ENCODE data around the gene HS3ST6. TPM values are rescaled to one million over a fixed set of nuclear protein-coding genes. Genes with fewer than 3 reads are reported as not detected.

Gene HS3ST6
- total and polyA plus RNA-seq, 2 of the 13 experiments (the other 11 are each of a cell fraction or from before 2014, with no cell fraction given), result not detected

- TF ChIP-seq, protein P1, sequence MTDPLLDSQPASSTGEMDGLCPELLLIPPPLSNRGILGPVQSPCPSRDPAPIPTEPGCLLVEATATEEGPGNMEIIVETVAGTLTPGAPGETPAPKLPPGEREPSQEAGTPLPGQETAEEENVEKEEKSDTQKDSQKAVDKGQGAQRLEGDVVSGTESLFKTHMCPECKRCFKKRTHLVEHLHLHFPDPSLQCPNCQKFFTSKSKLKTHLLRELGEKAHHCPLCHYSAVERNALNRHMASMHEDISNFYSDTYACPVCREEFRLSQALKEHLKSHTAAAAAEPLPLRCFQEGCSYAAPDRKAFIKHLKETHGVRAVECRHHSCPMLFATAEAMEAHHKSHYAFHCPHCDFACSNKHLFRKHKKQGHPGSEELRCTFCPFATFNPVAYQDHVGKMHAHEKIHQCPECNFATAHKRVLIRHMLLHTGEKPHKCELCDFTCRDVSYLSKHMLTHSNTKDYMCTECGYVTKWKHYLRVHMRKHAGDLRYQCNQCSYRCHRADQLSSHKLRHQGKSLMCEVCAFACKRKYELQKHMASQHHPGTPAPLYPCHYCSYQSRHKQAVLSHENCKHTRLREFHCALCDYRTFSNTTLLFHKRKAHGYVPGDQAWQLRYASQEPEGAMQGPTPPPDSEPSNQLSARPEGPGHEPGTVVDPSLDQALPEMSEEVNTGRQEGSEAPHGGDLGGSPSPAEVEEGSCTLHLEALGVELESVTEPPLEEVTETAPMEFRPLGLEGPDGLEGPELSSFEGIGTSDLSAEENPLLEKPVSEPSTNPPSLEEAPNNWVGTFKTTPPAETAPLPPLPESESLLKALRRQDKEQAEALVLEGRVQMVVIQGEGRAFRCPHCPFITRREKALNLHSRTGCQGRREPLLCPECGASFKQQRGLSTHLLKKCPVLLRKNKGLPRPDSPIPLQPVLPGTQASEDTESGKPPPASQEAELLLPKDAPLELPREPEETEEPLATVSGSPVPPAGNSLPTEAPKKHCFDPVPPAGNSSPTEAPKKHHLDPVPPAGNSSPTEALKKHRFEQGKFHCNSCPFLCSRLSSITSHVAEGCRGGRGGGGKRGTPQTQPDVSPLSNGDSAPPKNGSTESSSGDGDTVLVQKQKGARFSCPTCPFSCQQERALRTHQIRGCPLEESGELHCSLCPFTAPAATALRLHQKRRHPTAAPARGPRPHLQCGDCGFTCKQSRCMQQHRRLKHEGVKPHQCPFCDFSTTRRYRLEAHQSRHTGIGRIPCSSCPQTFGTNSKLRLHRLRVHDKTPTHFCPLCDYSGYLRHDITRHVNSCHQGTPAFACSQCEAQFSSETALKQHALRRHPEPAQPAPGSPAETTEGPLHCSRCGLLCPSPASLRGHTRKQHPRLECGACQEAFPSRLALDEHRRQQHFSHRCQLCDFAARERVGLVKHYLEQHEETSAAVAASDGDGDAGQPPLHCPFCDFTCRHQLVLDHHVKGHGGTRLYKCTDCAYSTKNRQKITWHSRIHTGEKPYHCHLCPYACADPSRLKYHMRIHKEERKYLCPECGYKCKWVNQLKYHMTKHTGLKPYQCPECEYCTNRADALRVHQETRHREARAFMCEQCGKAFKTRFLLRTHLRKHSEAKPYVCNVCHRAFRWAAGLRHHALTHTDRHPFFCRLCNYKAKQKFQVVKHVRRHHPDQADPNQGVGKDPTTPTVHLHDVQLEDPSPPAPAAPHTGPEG (CRISPR knock-in tag; IDR thresholded peaks at IDR 0.05), result no peak
- no peak for TF ChIP-seq RARG (CRISPR knock-in tag; IDR thresholded peaks at IDR 0.05; ENCODE audit: low read depth)
- TF ChIP-seq IKZF1 (IDR thresholded peaks at IDR 0.05), result no peak
- TF ChIP-seq CTCF (CRISPR knock-in tag; IDR thresholded peaks at IDR 0.05), result 0 out of 2 replicates have a peak, but pooled peaks have one; percentile 32
- TF ChIP-seq PAWR (CRISPR knock-in tag; IDR thresholded peaks at IDR 0.05; ENCODE audit: borderline replicate concordance), result no peak
- peak; percentile 66 for TF ChIP-seq STAG1 (CRISPR knock-in tag; IDR thresholded peaks at IDR 0.05)
- TF ChIP-seq FOXP4 (CRISPR knock-in tag; IDR thresholded peaks at IDR 0.05), result no peak
- no peak for TF ChIP-seq EED (CRISPR knock-in tag; IDR thresholded peaks at IDR 0.05)
These were observed 54.3 kb downstream of the HS3ST6 start (continued) for GRCh38 chr16:1863681-1864460.
